GM23248 (cell line): Measurements from ENCODE around the gene NMT2.

Source experiments
- EZH2 ChIP-seq: fragments of 200-600 bp; sonication (generic); IDR thresholded peaks from 2 replicates; pipeline ENCODE4 v1.6.1; 2018; ENCODE audit warnings: antibody characterized with exemption, mild to moderate bottlenecking; ENCODE audit not compliant: insufficient read depth, poor library complexity, severe bottlenecking
- EZH2phosphoT487 ChIP-seq: fragments of 200-600 bp; sonication (generic); IDR thresholded peaks from 2 replicates; pipeline ENCODE4 v1.6.1; 2018; ENCODE audit warnings: antibody characterized with exemption, moderate library complexity, mild to moderate bottlenecking, low read depth; ENCODE audit not compliant: insufficient read depth

DNA sequence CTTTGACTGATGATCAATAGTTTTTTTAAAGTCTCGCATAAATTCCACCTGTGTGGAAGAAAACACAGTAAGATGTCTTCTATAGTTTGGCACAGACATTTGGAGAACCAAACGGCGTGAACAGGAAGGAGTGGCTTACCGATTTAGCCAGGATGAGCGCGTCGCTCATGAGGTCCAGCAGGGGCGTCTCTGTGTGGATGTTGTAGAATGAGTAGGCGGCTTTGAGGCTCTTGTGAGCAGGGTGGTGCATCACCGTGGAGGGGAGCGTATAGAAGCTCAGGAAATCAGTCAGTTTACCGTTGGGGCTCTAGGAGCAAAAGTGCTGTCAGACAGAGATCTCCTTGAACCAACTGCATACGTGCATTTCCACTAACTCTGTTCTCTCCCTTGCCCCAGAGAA lies 55.8 kb downstream of the NMT2 start:
- TF ChIP-seq EZH2, result no peak
- no peak for TF ChIP-seq EZH2phosphoT487
